KMS-11 (cell line): ENCODE results near the gene WNT2B.

Experiments used
- H2AFZ ChIP-seq: fragments of 200-600 bp; sonication (generic); 2 replicates; pipeline ENCODE4 v1.6.1; 2016; ENCODE audit warnings: antibody characterized with exemption, mixed run types, low read depth
- H3K27ac ChIP-seq: fragments of 200-600 bp; sonication (generic); 2 replicates; pipeline ENCODE4 v1.6.1; 2016; ENCODE audit warnings: mild to moderate bottlenecking, mixed run types
- H3K27me3 ChIP-seq: fragments of 200-600 bp; sonication (generic); 2 replicates; pipeline ENCODE4 v1.6.1; 2017; ENCODE audit warnings: mild to moderate bottlenecking, low read depth, mixed run types, moderate library complexity; ENCODE audit not compliant: insufficient read depth
- H3K36me3 ChIP-seq: fragments of 200-600 bp; sonication (generic); 2 replicates; pipeline ENCODE4 v1.6.1; 2017; ENCODE audit warnings: mild to moderate bottlenecking, mixed run types; ENCODE audit not compliant: insufficient read depth
- H3K4me1 ChIP-seq: fragments of 200-600 bp; sonication (generic); 2 replicates; pipeline ENCODE4 v1.6.1; 2016; ENCODE audit warnings: mild to moderate bottlenecking, low read depth, mixed run types; ENCODE audit not compliant: poor library complexity, severe bottlenecking
- H3K4me2 ChIP-seq: fragments of 200-600 bp; sonication (generic); 2 replicates; pipeline ENCODE4 v1.7.0; 2016; ENCODE audit warnings: mild to moderate bottlenecking, mixed run types
- H3K4me3 ChIP-seq: fragments of 200-600 bp; sonication (generic); IDR thresholded peaks from 2 replicates; pipeline ENCODE4 v1.6.1; 2017; ENCODE audit warnings: low read depth, low read length, mixed read lengths; ENCODE audit not compliant: insufficient read depth
- H3K79me2 ChIP-seq: fragments of 200-600 bp; sonication (generic); 2 replicates; pipeline ENCODE4 v1.6.1; 2016; ENCODE audit warnings: low read depth, mixed run types; ENCODE audit not compliant: insufficient read depth
- H3K9ac ChIP-seq: fragments of 200-600 bp; sonication (generic); 2 replicates; pipeline ENCODE4 v1.6.1; 2016; ENCODE audit warnings: mild to moderate bottlenecking, mixed run types
- H4K20me1 ChIP-seq: fragments of 200-600 bp; sonication (generic); 2 replicates; pipeline ENCODE4 v1.6.1; 2016; ENCODE audit warnings: mild to moderate bottlenecking, mixed run types; ENCODE audit not compliant: insufficient read depth
- CTCF ChIP-seq: fragments of 200-600 bp; sonication (generic); conservative IDR thresholded peaks from 2 replicates; pipeline ENCODE4 v1.6.1; 2017; ENCODE audit warnings: low read depth, mild to moderate bottlenecking, antibody characterized with exemption, low read length, moderate library complexity, mixed read lengths

Gene WNT2B

GRCh38 chr1:112549590-112549989 lies 40.8 kb downstream of the WNT2B start:
- H3K4me2 ChIP-seq = no peak overlapping the region
- H3K79me2 ChIP-seq = no peaks in the 10 kb centered on the region
- no peak for TF ChIP-seq CTCF
- H2AFZ ChIP-seq = no peak overlapping the region
- no peaks in the 10 kb centered on the region for H4K20me1 ChIP-seq
- H3K36me3 ChIP-seq = no peaks in the 10 kb centered on the region
- no peaks in the 10 kb centered on the region for H3K27me3 ChIP-seq
- no peak overlapping the region for H3K27ac ChIP-seq
- no peaks in the 10 kb centered on the region for H3K4me1 ChIP-seq
- no peak overlapping the region for H3K9ac ChIP-seq
- no peak overlapping the region for H3K4me3 ChIP-seq

- Histone ChIP-seq H3K79me2 (no peaks in the 10 kb centered on the region), H2AFZ (no peak overlapping the region), H3K27me3 (no peaks in the 10 kb centered on the region), H3K36me3 (no peaks in the 10 kb centered on the region), H4K20me1 (no peaks in the 10 kb centered on the region), H3K4me1 (peaks cover 8% of the 10 kb centered on the region), H3K4me2 (no peak overlapping the region), H3K9ac (no peak overlapping the region), H3K4me3 (no peak overlapping the region), H3K27ac (no peak overlapping the region)
- TF ChIP-seq CTCF = no peak
Measured at GRCh38 chr1:112554411-112554810, 45.6 kb downstream of the WNT2B start.

GRCh38 chr1:112557385-112557784 lies 48.6 kb downstream of the WNT2B start:
- Histone ChIP-seq H3K4me2 (no peak overlapping the region), H3K79me2 (no peaks in the 10 kb centered on the region), H3K36me3 (no peaks in the 10 kb centered on the region), H3K27me3 (no peaks in the 10 kb centered on the region), H3K4me3 (no peak overlapping the region), H4K20me1 (no peaks in the 10 kb centered on the region), H3K9ac (no peak overlapping the region), H3K27ac (no peak overlapping the region), H3K4me1 (peaks cover 8% of the 10 kb centered on the region), H2AFZ (no peak overlapping the region)
- TF ChIP-seq CTCF = no peak

GRCh38 chr1:112558634-112559033 lies 49.9 kb downstream of the WNT2B start:
- H3K27me3 ChIP-seq = no peaks in the 10 kb centered on the region
- H3K9ac ChIP-seq = no peak overlapping the region
- H3K4me1 ChIP-seq = peaks cover 8% of the 10 kb centered on the region
- TF ChIP-seq CTCF = no peak
- H2AFZ ChIP-seq = no peak overlapping the region
- H3K79me2 ChIP-seq = no peaks in the 10 kb centered on the region
- H3K4me3 ChIP-seq = no peak overlapping the region
- no peaks in the 10 kb centered on the region for H4K20me1 ChIP-seq
- H3K27ac ChIP-seq = no peak overlapping the region
- no peaks in the 10 kb centered on the region for H3K36me3 ChIP-seq
- H3K4me2 ChIP-seq = no peak overlapping the region
